ENCODE measurements around the gene ABCG1. TPM values are rescaled to one million over a fixed set of nuclear protein-coding genes. Genes with fewer than 3 reads are reported as not detected.

The ABCG1 gene
- total and polyA plus RNA-seq, 12 donors = 5.5 to 26.2 (median 14.6) TPM

DNA sequence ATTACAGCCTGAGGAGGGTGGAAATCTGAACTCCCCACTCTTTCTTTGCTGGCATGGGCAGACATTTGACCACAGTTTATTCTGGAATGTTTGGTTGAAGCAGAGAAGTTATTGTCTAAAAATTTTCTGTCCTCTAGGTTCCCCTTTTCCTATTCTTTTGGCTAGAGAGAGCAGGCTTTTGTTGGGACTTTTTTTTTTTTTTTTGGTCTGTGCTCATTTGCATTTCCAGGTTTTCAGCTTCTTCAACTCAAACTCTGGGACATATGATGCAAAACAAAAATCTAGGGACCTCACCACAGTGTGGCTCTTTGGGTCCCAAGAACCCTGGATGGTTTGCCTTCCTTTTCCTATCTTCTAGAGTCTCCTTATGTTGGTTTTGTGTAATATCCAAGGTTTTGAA lies 10.9 kb upstream of the ABCG1 start:
- no peak for ATAC-seq
- Histone ChIP-seq H3K36me3 (no peaks in the 10 kb centered on the region), H3K4me3 (no peak overlapping the region), H3K4me1 (peaks cover 0 to 7% (median 0%) of the 10 kb centered on the region in 9 donors), H3K27ac (no peak overlapping the region), H3K9me3 (peaks cover 0 to 10% (median 0%) of the 10 kb centered on the region in 11 donors), H3K27me3 (no peaks in the 10 kb centered on the region)
- no peak for DNase-seq
- intact Hi-C loops (cut with DNase I) = no loop called here
- TF ChIP-seq, protein P1, sequence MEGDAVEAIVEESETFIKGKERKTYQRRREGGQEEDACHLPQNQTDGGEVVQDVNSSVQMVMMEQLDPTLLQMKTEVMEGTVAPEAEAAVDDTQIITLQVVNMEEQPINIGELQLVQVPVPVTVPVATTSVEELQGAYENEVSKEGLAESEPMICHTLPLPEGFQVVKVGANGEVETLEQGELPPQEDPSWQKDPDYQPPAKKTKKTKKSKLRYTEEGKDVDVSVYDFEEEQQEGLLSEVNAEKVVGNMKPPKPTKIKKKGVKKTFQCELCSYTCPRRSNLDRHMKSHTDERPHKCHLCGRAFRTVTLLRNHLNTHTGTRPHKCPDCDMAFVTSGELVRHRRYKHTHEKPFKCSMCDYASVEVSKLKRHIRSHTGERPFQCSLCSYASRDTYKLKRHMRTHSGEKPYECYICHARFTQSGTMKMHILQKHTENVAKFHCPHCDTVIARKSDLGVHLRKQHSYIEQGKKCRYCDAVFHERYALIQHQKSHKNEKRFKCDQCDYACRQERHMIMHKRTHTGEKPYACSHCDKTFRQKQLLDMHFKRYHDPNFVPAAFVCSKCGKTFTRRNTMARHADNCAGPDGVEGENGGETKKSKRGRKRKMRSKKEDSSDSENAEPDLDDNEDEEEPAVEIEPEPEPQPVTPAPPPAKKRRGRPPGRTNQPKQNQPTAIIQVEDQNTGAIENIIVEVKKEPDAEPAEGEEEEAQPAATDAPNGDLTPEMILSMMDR (IDR thresholded peaks at IDR 0.05) = no peak

DNA sequence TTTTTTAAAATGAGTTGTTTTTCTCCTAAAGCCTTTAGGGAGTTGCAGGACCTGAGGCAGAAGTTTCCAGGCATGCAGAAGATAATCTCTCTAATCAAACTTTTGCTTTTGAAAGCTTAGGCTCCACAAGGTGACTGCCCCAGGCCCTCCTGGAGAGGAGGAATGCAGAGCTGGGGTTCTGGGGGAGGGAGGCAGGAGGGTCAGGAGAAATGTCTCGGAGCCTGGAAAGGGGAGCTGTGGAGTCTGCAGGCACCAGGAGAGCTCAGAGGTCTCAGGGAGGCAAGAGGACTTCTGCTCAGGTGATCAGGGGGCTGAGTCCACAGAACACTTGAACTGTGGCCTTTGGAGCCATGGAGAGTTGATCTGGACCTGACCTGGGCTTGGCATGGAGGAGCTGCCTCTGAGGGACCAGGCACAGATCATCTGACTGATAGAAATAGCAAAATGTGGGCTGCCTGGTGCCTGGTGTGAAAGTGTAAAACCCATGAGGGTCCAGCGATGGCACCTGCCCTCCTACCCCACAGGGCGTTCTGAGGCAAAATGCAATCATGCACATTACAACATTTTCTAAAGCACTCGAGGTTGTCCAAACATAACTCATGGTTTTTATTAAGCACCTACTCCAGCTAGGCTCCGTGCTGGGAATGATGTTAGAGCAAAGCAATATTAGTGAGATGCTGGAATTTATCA lies 10.0 kb upstream of the ABCG1 start:
- no peak for ATAC-seq
- peaks cover 0 to 10% (median 0%) of the 10 kb centered on the region in 11 donors for H3K9me3 ChIP-seq
- H3K27me3 ChIP-seq = no peaks in the 10 kb centered on the region
- H3K4me1 ChIP-seq = peaks cover 0 to 7% (median 0%) of the 10 kb centered on the region in 9 donors
- no peaks in the 10 kb centered on the region for H3K36me3 ChIP-seq
- intact Hi-C loops (cut with DNase I) = no loop called here
- no peak for DNase-seq
- no peak overlapping the region for H3K27ac ChIP-seq
- TF ChIP-seq, protein P1 (IDR thresholded peaks at IDR 0.05) = no peak
- H3K4me3 ChIP-seq = no peak overlapping the region
- WGBS, 2 donors = 92 to 94% methylated on average over 5 of the region's 5 CpGs

DNA sequence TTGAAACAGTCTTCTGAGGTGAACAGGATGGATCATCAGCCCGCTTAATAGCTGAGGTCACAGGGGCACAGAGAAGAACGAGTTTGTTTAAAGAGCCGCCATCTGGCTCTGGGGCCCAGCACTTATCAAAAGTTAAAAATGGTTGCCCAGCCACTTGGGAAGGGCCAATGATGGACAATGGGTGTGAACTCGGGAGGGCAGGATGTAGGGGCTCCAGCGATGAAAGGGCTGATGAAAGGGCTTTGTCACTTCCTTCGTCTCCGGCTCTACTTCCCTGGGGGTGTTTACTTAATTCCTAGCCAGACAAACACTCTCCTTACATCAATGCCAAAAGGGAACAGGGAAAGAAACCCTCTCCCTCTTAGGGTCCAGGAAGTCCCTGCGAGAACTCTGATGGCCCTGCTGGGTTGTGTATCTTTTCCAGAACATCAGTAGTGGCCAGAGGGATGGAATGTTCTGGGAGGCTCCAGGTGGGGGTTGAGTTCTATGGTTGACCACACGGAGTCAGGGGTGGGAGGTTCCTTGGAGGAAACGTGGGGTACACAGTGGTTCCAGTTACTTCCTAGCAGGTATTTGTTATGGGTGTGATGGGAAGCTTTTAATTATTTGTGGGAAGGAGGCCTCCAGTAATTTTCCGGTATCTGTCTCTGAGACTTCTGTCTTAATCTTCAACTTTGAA lies 9.0 kb upstream of the ABCG1 start:
- WGBS, 2 donors = 59 to 63% methylated on average over 11 of the region's 11 CpGs
- Histone ChIP-seq H3K27ac (peak overlapping the region in 2 of 10 donors; percentile 15 to 26), H3K4me3 (no peak overlapping the region), H3K36me3 (no peaks in the 10 kb centered on the region), H3K4me1 (peaks cover 0 to 7% (median 0%) of the 10 kb centered on the region in 9 donors), H3K27me3 (no peaks in the 10 kb centered on the region), H3K9me3 (peaks cover 0 to 9% (median 0%) of the 10 kb centered on the region in 11 donors)
- ATAC-seq (peak; percentile 16 to 88 (median 56)), DNase-seq (no peak)
- intact Hi-C loops (cut with DNase I) = loop anchor here in 2 of 10 donors (10.0 kb wide), 2 partner anchors 45 to 105 kb away; partner anchors contain the start of gene TFF3 (in 1 of the 2)
- TF ChIP-seq, protein P1 (IDR thresholded peaks at IDR 0.05) = no peak

DNA sequence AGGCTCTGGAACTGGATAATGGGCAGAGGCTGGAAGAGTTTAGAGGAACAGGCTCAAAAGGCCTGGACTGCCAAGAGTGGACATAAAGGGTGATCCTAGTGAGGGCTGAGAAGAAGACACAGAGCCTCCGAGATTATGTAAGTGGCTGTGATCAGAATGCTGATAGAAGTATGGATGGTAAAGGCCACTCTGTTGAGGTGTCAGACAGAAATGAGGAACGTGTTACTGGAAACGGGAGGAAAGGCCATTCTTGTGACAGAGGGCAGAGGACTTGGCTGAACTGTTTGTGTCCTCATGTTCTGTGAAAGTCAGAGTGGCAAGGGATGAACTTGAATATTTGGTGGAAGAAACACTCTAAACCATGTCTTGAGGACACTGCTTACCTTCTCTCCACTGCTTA lies 6.7 kb upstream of the ABCG1 start:
- Histone ChIP-seq H3K4me1 (peaks cover 0 to 7% (median 0%) of the 10 kb centered on the region in 9 donors), H3K36me3 (no peaks in the 10 kb centered on the region), H3K4me3 (no peak overlapping the region), H3K9me3 (peaks cover 0 to 9% (median 0%) of the 10 kb centered on the region in 11 donors), H3K27me3 (no peaks in the 10 kb centered on the region), H3K27ac (no peak overlapping the region)
- WGBS, 2 donors = 78 to 84% methylated on average over 3 of the region's 3 CpGs
- DNase-seq (no peak), ATAC-seq (no peak)
- TF ChIP-seq, protein P1 (IDR thresholded peaks at IDR 0.05) = no peak
- intact Hi-C loops (cut with DNase I) = loop anchor here in 2 of 10 donors (10.0 kb wide), 2 partner anchors 47 to 103 kb away; partner anchors contain the start of gene TFF3 (in 1 of the 2)

Measured in heart right ventricle (tissue), 16 donors.